Endodermal cell (in vitro differentiated cells): ENCODE measurements around the gene RNU6-9. TPM values are rescaled to one million over a fixed set of nuclear protein-coding genes. Genes with fewer than 3 reads are reported as not detected.
A peak's percentile ranks its signal among the peaks of the same experiment; 100 is the strongest.

Source experiments
- DNase-seq: peaks from one replicate; pipeline ENCODE4 v3.0.0-alpha.2; 2017
- H3K27ac ChIP-seq: 2 replicates; pipeline ENCODE4 v1.5.1; 2013; ENCODE audit warnings: mild to moderate bottlenecking, low read depth, low read length, moderate library complexity
- H3K27me3 ChIP-seq: 2 replicates; pipeline ENCODE4 v1.6.1; 2013; ENCODE audit warnings: mild to moderate bottlenecking, low read length, moderate library complexity; ENCODE audit not compliant: insufficient read depth, control insufficient read depth, poor library complexity, severe bottlenecking
- H3K36me3 ChIP-seq: 2 replicates; pipeline ENCODE4 v1.7.0; 2013; ENCODE audit warnings: mild to moderate bottlenecking, low read length, moderate library complexity; ENCODE audit not compliant: control insufficient read depth, insufficient read depth
- H3K4me1 ChIP-seq: one replicate; pipeline ENCODE4 v1.7.0; 2013; ENCODE audit warnings: low read length; ENCODE audit not compliant: control insufficient read depth, insufficient read depth
- H3K4me3 ChIP-seq: 2 replicates; pipeline ENCODE4 v1.5.1; 2013; ENCODE audit warnings: mild to moderate bottlenecking, low read length, moderate library complexity
- H3K9ac ChIP-seq: 2 replicates; pipeline ENCODE4 v1.6.1; 2013; ENCODE audit warnings: mild to moderate bottlenecking, low read length, moderate library complexity; ENCODE audit not compliant: poor library complexity, severe bottlenecking; ENCODE audit errors: extremely low read depth
- H3K9me3 ChIP-seq: 2 replicates; pipeline ENCODE4 v1.6.1; 2013; ENCODE audit warnings: mild to moderate bottlenecking, low read length, moderate library complexity; ENCODE audit not compliant: control insufficient read depth
- H3K27ac Mint-ChIP-seq: 2 replicates; pipeline ENCODE4 v1.8.0; 2020; ENCODE audit warnings: mixed read lengths
- H3K27me3 Mint-ChIP-seq: 2 replicates; pipeline ENCODE4 v1.8.0; 2021; ENCODE audit warnings: mild to moderate bottlenecking, mixed read lengths; ENCODE audit not compliant: insufficient read depth
- H3K36me3 Mint-ChIP-seq: 2 replicates; pipeline ENCODE4 v1.8.0; 2020; ENCODE audit warnings: low read depth, mixed read lengths
- H3K4me1 Mint-ChIP-seq: 2 replicates; pipeline ENCODE4 v1.8.0; 2020; ENCODE audit warnings: mixed read lengths
- H3K4me3 Mint-ChIP-seq: 2 replicates; pipeline ENCODE4 v1.8.0; 2020; ENCODE audit warnings: mild to moderate bottlenecking, moderate library complexity, mixed read lengths
- H3K9me3 Mint-ChIP-seq: 2 replicates; pipeline ENCODE4 v1.8.0; 2020; ENCODE audit warnings: mild to moderate bottlenecking, mixed read lengths
- WGBS, 2 experiments: methylation state at CpG; one replicate each; pipeline versions ENCODE4 v1.1.5 to v1.1.7; 2013; ENCODE audit warnings: missing lambda C conversion rate in 2 of 2, mixed read lengths in 1 of 2; ENCODE audit not compliant: insufficient coverage in 1 of 2, insufficient read length in 1 of 2; 5-methylcytosine and 5-hydroxymethylcytosine counted together
- total RNA-seq, 2 donors: library from RNA; stranded (reverse); fragmentation: NEBNext Ultra II Directional in 1 of 2; extraction: Animal tissue kit (Norgen Biotek cat#: 25700) in 1 of 2; gene quantifications; 2 replicates in 1 of 2; 3 replicates in 1 of 2; pipeline ENCODE4 v1.2.1, GENCODE V29; 2021
- TF ChIP-seq, protein P1 (sequence below): fragments of 200-600 bp; sonication (generic); conservative IDR thresholded peaks from 2 replicates; pipeline ENCODE4 v1.5.0; 2021; ENCODE audit warnings: antibody characterized with exemption, mild to moderate bottlenecking

Gene RNU6-9
- total RNA-seq, 2 donors from 2014 or later: not detected

DNA sequence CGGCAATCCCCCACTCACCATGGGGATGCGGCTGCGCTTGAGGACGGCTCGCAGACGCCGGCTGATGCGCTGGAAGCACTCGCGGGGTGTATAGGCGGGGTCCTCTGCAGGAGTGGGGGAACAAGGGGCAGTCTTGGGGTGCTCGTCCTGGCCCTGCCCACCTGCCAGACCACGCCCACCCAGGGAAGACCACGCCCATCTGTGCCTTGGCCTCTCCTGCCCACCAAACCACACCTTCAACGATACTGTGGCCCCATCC is 6.7 kb downstream of the RNU6-9 start:
- Mint-ChIP-seq H3K27ac (no peak overlapping the region), H3K4me3 (no peak overlapping the region), H3K36me3 (peaks cover 30% of the 10 kb centered on the region), H3K9me3 (no peaks in the 10 kb centered on the region), H3K27me3 (no peaks in the 10 kb centered on the region), H3K4me1 (peaks cover 5% of the 10 kb centered on the region)
- Histone ChIP-seq H3K27ac (no peak overlapping the region), H3K4me1 (no peaks in the 10 kb centered on the region), H3K27me3 (no peaks in the 10 kb centered on the region), H3K4me3 (no peak overlapping the region), H3K9ac (no peak overlapping the region), H3K36me3 (peaks cover 20% of the 10 kb centered on the region), H3K9me3 (no peaks in the 10 kb centered on the region)
- no peak for DNase-seq
- TF ChIP-seq, protein P1, sequence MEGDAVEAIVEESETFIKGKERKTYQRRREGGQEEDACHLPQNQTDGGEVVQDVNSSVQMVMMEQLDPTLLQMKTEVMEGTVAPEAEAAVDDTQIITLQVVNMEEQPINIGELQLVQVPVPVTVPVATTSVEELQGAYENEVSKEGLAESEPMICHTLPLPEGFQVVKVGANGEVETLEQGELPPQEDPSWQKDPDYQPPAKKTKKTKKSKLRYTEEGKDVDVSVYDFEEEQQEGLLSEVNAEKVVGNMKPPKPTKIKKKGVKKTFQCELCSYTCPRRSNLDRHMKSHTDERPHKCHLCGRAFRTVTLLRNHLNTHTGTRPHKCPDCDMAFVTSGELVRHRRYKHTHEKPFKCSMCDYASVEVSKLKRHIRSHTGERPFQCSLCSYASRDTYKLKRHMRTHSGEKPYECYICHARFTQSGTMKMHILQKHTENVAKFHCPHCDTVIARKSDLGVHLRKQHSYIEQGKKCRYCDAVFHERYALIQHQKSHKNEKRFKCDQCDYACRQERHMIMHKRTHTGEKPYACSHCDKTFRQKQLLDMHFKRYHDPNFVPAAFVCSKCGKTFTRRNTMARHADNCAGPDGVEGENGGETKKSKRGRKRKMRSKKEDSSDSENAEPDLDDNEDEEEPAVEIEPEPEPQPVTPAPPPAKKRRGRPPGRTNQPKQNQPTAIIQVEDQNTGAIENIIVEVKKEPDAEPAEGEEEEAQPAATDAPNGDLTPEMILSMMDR: no peak
- WGBS, 2 experiments: 80 to 89% methylated on average over 2 to 15 of the region's 15 CpGs

DNA sequence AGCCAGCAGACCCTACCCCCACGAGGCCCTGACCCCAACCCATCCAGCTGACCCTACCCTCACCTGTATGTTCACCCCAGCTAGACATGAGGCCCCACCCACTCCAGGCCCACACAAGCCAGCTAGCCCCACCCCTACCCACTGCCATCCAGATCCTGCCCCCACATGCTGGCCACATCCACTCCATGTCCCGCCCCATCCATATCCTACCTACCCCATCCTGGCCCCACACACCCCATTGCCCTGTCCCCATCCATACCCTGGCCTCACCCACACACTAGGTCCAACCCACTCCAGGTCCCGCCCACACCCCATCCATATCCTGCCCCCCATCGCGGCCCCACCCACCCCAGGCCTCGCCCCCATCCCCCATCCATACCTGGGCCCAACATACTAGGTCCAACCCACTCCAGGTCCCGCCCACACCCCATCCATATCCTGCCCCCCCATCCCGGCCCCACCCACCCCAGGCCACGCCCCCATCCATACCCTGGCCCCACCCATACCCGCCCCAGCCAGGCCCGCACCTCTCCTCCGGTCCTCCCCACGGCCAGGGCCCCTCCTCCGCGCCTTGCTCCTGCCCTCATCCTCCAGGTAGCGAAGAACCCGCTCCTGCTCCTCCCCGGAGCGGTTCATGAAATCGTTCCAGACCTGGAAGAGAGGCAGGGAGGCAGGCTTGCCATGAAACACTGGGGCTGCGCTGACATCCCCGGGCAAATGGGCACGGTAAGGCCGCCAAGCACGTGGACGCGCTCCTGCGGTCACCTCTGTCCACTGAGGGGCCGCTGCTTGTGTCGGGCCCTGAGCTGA is 7.2 kb downstream of the RNU6-9 start:
- Mint-ChIP-seq H3K9me3 (no peaks in the 10 kb centered on the region), H3K27me3 (no peaks in the 10 kb centered on the region), H3K4me1 (peaks cover 3% of the 10 kb centered on the region), H3K27ac (no peak overlapping the region), H3K4me3 (no peak overlapping the region), H3K36me3 (peaks cover 30% of the 10 kb centered on the region)
- no peak overlapping the region for H3K9ac ChIP-seq
- H3K9me3 ChIP-seq: no peaks in the 10 kb centered on the region
- no peaks in the 10 kb centered on the region for H3K27me3 ChIP-seq
- 95 to 98% methylated on average over 17 to 23 of the region's 30 CpGs for WGBS, 2 experiments
- peak; percentile 89 for DNase-seq
- H3K27ac ChIP-seq: no peak overlapping the region
- H3K4me1 ChIP-seq: no peaks in the 10 kb centered on the region
- peaks cover 20% of the 10 kb centered on the region for H3K36me3 ChIP-seq
- TF ChIP-seq, protein P1: no peak
- no peak overlapping the region for H3K4me3 ChIP-seq

DNA sequence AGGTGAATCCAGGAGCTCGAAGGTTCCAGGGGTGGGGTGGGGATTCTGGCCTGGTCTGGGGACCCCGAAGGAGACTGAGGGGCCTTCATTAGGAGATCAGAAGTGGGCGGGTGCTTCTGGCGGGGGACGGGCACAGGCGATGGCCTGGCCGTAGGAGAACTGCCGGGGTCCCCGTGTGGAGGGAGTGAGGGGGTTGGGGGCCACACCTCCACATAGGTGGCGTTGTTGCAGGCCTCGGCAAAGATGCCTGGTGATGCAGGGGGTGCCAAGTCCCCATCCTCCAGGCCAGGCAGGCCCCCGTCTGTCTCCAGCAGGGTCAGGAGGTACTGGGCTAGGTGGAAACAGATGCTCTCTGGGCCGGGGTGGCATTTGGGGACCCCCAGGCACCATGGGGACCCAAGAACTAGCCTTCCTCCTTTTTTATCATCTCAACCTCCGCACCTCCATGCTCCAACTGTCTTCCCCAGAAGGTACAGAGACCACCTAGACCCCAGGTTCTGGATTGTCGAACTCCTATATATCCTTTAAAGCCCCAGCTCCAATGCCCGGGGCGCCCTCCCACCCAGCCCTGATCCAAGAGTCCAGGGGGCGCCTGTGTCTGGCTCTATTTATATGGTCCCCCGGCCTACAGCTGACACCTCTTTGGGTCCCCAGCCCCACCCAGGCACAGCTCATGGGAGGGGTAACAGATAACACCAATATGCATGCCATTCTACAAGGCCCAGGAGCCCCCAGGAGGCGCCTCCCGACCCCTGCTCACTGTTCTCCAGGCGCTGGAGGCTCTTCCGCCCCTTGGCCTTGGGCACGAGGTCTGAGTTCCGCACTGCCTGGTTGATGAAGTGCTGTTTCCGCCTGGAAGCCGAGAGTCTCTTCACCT is 8.2 kb downstream of the RNU6-9 start:
- H3K27ac Mint-ChIP-seq: no peak overlapping the region
- DNase-seq: no peak
- H3K9ac ChIP-seq: no peak overlapping the region
- peaks cover 20% of the 10 kb centered on the region for H3K36me3 ChIP-seq
- H3K4me3 Mint-ChIP-seq: no peak overlapping the region
- H3K9me3 Mint-ChIP-seq: no peaks in the 10 kb centered on the region
- no peaks in the 10 kb centered on the region for H3K9me3 ChIP-seq
- WGBS, 2 experiments: 92 to 94% methylated on average over 18 to 27 of the region's 27 CpGs
- H3K4me1 Mint-ChIP-seq: peaks cover 3% of the 10 kb centered on the region
- H3K4me3 ChIP-seq: no peak overlapping the region
- H3K4me1 ChIP-seq: no peaks in the 10 kb centered on the region
- no peaks in the 10 kb centered on the region for H3K27me3 ChIP-seq
- TF ChIP-seq, protein P1: no peak
- H3K27ac ChIP-seq: no peak overlapping the region
- H3K27me3 Mint-ChIP-seq: no peaks in the 10 kb centered on the region
- H3K36me3 Mint-ChIP-seq: peaks cover 27% of the 10 kb centered on the region
